ENCODE results near the gene LZTR1. TPM values are rescaled to one million over a fixed set of nuclear protein-coding genes. Genes with fewer than 3 reads are reported as not detected.

The LZTR1 gene
- total and polyA plus RNA-seq, 10 of the 15 experiments (the other 5 are each of a cell fraction or from before 2014, with no cell fraction given), result 0.82 to 50.3 (median 19.3) TPM

DNA sequence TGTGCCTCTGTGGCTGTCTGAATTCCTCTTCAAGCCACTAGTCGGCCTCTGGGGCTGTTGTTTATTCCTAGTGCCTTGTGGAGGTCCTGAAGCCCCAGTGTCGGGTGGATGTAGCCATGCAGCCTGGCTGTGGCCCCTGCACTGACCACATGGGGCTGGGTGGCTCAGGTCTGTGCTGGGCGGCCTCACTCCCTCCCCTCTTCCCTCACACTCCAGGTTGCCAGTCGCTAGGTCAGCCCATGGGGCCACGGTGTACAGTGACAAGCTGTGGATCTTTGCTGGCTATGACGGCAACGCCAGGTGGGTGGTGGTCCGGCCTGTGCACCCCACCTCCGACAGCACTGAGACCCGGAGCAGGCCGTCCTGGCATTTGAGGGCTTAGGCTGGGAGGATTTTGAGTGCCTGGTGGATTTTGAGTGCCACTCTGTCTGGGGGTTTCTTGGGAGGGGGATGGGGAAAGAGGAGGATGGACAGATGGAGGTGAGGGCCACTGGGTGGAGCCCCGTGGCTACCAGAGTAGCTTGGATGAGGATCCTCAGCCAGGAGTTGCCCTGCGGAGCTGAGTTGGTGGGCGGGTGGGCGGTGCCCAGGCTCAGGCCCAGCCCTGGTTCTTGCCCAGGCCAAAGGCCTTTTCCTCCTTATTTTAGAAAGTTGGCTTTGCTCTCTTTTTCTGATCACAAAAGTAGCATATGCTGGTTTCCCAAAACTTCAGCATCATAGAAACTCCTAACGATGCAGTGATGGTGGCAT is 6.7 kb downstream of the LZTR1 start:
- Histone ChIP-seq H3K4me2 (ENCODE audit: control insufficient read depth, insufficient read depth) (no peak overlapping the region), H3K9ac (ENCODE audit: control insufficient read depth, insufficient read depth, low read length) (no peak overlapping the region), H3K9me3 (replicated peaks; ENCODE audit: control insufficient read depth, insufficient read depth, low read length) (no peaks in the 10 kb centered on the region), H3K27me3 (replicated peaks in 1 of 2; ENCODE audit: control insufficient read depth in 2 of 2, insufficient read depth in 2 of 2, low read length in 1 of 2) (no peaks in the 10 kb centered on the region), H2AFZ (ENCODE audit: control insufficient read depth, low read depth, low read length) (no peak overlapping the region), H3K79me2 (ENCODE audit: control insufficient read depth, insufficient read depth, low read length) (no peaks in the 10 kb centered on the region), H3K4me3 (no peak overlapping the region), H3K27ac (ENCODE audit: control insufficient read depth, insufficient read depth) (no peak overlapping the region), H4K20me1 (ENCODE audit: control insufficient read depth, insufficient read depth) (no peaks in the 10 kb centered on the region), H3K4me1 (ENCODE audit: control insufficient read depth, insufficient read depth, low read length) (no peaks in the 10 kb centered on the region), H3K36me3 (ENCODE audit: control insufficient read depth in 2 of 2, insufficient read depth in 2 of 2, low read length in 1 of 2) (peaks cover 0 to 3% of the 10 kb centered on the region in 2 experiments; a peak in 2 of 4 replicates)
- in situ Hi-C loops (cut with MboI) (no loop called here), intact Hi-C loops (cut with micrococcal nuclease; ENCODE audit: unreplicated experiment) (no loop called here)
- FAIRE-seq (no peak), DNase-seq (ENCODE audit: low read depth, low spot score) (no peak), ATAC-seq (no peak)
- SMC1A ChIA-PET (ENCODE audit: uncharacterized antibody, unreplicated experiment), result no interaction called here
- POLR2A ChIA-PET, result interaction anchor here (0.6 kb wide), 1 partner anchor 15 kb away, joined by 3 read pairs; no protein-coding TSS in a partner anchor
- RAD21 ChIA-PET (ENCODE audit: unreplicated experiment), result interaction anchor here (0.6 kb wide), 1 partner anchor 1855 kb away, joined by 3 read pairs; no protein-coding TSS in a partner anchor
- WGBS (ENCODE audit: insufficient coverage, insufficient replicate concordance, low lambda C conversion rate, missing lambda C conversion rate), result 97% methylated on average over 16 of the region's 16 CpGs
- no TSS peak for BruUV-seq (replicated peaks)
- CTCF ChIA-PET, result no interaction called here
- TF ChIP-seq JUND (IDR thresholded peaks at IDR 0.05; ENCODE audit: low read depth, low read length) (no peak), BRCA1 (IDR thresholded peaks at IDR 0.05; ENCODE audit: low read depth, low read length) (no peak), MYC (IDR thresholded peaks at IDR 0.05; ENCODE audit: insufficient read depth, insufficient read length, insufficient replicate concordance, low read length, severe bottlenecking) (no peak), LARP7 (IDR thresholded peaks at IDR 0.05) (no peak), SMARCA5 (IDR thresholded peaks at IDR 0.05) (no peak), RAD51 (IDR thresholded peaks at IDR 0.05) (no peak), RBBP5 (conservative IDR thresholded peaks at IDR 0.05) (no peak), SUPT20H (IDR thresholded peaks at IDR 0.05; ENCODE audit: borderline replicate concordance, control insufficient read depth, low read depth, low read length) (no peak), ZNF384 (IDR thresholded peaks at IDR 0.05; ENCODE audit: borderline replicate concordance, low read depth, low read length) (no peak), YY1 (IDR thresholded peaks at IDR 0.05; ENCODE audit: low read depth, low read length) (no peak), CBFB (IDR thresholded peaks at IDR 0.05; ENCODE audit: low read depth) (no peak)
- TF ChIP-seq, protein P1, sequence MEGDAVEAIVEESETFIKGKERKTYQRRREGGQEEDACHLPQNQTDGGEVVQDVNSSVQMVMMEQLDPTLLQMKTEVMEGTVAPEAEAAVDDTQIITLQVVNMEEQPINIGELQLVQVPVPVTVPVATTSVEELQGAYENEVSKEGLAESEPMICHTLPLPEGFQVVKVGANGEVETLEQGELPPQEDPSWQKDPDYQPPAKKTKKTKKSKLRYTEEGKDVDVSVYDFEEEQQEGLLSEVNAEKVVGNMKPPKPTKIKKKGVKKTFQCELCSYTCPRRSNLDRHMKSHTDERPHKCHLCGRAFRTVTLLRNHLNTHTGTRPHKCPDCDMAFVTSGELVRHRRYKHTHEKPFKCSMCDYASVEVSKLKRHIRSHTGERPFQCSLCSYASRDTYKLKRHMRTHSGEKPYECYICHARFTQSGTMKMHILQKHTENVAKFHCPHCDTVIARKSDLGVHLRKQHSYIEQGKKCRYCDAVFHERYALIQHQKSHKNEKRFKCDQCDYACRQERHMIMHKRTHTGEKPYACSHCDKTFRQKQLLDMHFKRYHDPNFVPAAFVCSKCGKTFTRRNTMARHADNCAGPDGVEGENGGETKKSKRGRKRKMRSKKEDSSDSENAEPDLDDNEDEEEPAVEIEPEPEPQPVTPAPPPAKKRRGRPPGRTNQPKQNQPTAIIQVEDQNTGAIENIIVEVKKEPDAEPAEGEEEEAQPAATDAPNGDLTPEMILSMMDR (IDR thresholded peaks at IDR 0.05 in 2 of 3, conservative IDR thresholded peaks at IDR 0.05 in 1 of 3; ENCODE audit: control insufficient read depth in 2 of 3, extremely low read depth in 1 of 3, insufficient read depth in 1 of 3, low read depth in 3 of 3, low read length in 3 of 3), result no peak
- TF ChIP-seq, protein P2, sequence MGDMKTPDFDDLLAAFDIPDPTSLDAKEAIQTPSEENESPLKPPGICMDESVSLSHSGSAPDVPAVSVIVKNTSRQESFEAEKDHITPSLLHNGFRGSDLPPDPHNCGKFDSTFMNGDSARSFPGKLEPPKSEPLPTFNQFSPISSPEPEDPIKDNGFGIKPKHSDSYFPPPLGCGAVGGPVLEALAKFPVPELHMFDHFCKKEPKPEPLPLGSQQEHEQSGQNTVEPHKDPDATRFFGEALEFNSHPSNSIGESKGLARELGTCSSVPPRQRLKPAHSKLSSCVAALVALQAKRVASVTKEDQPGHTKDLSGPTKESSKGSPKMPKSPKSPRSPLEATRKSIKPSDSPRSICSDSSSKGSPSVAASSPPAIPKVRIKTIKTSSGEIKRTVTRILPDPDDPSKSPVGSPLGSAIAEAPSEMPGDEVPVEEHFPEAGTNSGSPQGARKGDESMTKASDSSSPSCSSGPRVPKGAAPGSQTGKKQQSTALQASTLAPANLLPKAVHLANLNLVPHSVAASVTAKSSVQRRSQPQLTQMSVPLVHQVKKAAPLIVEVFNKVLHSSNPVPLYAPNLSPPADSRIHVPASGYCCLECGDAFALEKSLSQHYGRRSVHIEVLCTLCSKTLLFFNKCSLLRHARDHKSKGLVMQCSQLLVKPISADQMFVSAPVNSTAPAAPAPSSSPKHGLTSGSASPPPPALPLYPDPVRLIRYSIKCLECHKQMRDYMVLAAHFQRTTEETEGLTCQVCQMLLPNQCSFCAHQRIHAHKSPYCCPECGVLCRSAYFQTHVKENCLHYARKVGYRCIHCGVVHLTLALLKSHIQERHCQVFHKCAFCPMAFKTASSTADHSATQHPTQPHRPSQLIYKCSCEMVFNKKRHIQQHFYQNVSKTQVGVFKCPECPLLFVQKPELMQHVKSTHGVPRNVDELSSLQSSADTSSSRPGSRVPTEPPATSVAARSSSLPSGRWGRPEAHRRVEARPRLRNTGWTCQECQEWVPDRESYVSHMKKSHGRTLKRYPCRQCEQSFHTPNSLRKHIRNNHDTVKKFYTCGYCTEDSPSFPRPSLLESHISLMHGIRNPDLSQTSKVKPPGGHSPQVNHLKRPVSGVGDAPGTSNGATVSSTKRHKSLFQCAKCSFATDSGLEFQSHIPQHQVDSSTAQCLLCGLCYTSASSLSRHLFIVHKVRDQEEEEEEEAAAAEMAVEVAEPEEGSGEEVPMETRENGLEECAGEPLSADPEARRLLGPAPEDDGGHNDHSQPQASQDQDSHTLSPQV (IDR thresholded peaks at IDR 0.05), result no peak
- TF ChIP-seq, protein P3, sequence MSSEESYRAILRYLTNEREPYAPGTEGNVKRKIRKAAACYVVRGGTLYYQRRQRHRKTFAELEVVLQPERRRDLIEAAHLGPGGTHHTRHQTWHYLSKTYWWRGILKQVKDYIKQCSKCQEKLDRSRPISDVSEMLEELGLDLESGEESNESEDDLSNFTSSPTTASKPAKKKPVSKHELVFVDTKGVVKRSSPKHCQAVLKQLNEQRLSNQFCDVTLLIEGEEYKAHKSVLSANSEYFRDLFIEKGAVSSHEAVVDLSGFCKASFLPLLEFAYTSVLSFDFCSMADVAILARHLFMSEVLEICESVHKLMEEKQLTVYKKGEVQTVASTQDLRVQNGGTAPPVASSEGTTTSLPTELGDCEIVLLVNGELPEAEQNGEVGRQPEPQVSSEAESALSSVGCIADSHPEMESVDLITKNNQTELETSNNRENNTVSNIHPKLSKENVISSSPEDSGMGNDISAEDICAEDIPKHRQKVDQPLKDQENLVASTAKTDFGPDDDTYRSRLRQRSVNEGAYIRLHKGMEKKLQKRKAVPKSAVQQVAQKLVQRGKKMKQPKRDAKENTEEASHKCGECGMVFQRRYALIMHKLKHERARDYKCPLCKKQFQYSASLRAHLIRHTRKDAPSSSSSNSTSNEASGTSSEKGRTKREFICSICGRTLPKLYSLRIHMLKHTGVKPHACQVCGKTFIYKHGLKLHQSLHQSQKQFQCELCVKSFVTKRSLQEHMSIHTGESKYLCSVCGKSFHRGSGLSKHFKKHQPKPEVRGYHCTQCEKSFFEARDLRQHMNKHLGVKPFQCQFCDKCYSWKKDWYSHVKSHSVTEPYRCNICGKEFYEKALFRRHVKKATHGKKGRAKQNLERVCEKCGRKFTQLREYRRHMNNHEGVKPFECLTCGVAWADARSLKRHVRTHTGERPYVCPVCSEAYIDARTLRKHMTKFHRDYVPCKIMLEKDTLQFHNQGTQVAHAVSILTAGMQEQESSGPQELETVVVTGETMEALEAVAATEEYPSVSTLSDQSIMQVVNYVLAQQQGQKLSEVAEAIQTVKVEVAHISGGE (CRISPR knock-in tag; IDR thresholded peaks at IDR 0.05), result no peak
